ENCODE measurements around the gene PLCB4.

PLCB4 gene

DNA sequence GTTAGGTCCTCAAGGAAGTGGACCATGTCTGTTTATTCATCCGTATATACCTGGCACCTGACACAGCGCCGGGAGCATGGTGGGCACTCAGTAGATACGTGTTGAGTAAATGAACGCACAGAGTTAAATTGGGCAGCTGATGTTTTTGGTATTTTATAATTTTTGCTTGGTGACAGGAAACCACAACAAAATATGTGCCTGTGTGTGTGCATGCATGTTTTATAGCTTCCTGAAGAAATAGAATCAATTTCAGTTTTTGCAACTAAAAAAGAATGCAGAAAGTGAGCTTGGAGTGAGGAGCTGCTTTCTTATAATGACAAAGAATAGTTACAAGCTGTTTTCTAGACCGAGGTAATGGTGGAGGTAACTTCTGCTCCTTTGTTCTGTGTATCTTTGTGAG, 91.4 kb downstream of the PLCB4 start:
- Histone ChIP-seq H3K4me3 (ENCODE audit: low read depth, low read length) (no peak overlapping the region), H3K18ac (ENCODE audit: low read length) (no peak overlapping the region), H4K8ac (ENCODE audit: low read depth, low read length) (no peak overlapping the region), H2BK5ac (ENCODE audit: low read depth, low read length, poor library complexity) (no peak overlapping the region), H3K27me3 (ENCODE audit: insufficient read depth, low read length) (no peaks in the 10 kb centered on the region), H3K14ac (ENCODE audit: low read length) (no peak overlapping the region), H3K4ac (ENCODE audit: low read depth, low read length) (no peak overlapping the region), H2AFZ (ENCODE audit: insufficient read depth, low read length, poor library complexity) (no peak overlapping the region), H3K9me3 (ENCODE audit: insufficient read depth, low read depth, low read length) (no peaks in the 10 kb centered on the region), H3K79me1 (ENCODE audit: low read length) (no peaks in the 10 kb centered on the region), H4K12ac (ENCODE audit: low read depth, low read length) (no peak overlapping the region), H3K36me3 (ENCODE audit: control insufficient read depth in 1 of 2, insufficient read depth in 2 of 2, low read length in 2 of 2) (no peaks in the 10 kb centered on the region), H3K79me2 (ENCODE audit: control insufficient read depth, insufficient read depth, low read length, poor library complexity) (no peaks in the 10 kb centered on the region), H3K27ac (ENCODE audit: low read depth, low read length) (no peak overlapping the region), H3K4me2 (ENCODE audit: low read length) (no peak overlapping the region), H2BK12ac (ENCODE audit: low read length) (no peak overlapping the region), H3K9ac (ENCODE audit: low read length) (no peak overlapping the region), H3K4me1 (ENCODE audit: control insufficient read depth in 1 of 2, insufficient read depth in 2 of 2, low read length in 2 of 2) (no peaks in the 10 kb centered on the region), H4K91ac (ENCODE audit: low read depth, low read length) (no peak overlapping the region), H2AK5ac (ENCODE audit: low read length) (no peak overlapping the region), H2BK120ac (ENCODE audit: insufficient read depth, low read length, poor library complexity) (no peak overlapping the region), H3K23ac (ENCODE audit: low read length) (no peak overlapping the region)
- WGBS (ENCODE audit: extremely low coverage, insufficient coverage, insufficient read length), result no CpG with 5 or more reads among the region's 6 CpGs
- DNase-seq, result no peak

DNA sequence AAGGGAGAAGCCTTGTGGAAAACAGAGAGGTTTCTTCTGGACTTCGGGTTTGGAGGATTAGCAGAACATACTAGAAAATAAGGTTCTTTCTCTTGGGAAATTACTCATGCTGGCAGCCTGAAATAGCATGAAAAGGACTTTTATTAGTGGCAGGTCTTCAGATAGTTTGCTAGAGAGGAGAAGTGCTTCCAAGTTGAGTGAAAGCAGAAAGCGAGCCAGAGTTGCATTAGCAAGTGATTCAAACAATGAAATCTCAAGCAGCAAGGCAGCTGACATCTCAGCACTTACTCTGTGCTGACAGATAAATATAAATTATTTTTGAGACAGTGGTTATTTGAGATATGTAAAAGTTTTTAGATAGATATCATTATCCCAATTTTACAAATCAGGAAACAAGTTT, 91.9 kb downstream of the PLCB4 start:
- H3K14ac ChIP-seq (ENCODE audit: low read length), result no peak overlapping the region
- H3K9me3 ChIP-seq (ENCODE audit: insufficient read depth, low read depth, low read length), result no peaks in the 10 kb centered on the region
- H4K8ac ChIP-seq (ENCODE audit: low read depth, low read length), result no peak overlapping the region
- no CpG with 5 or more reads among the region's 2 CpGs for WGBS (ENCODE audit: extremely low coverage, insufficient coverage, insufficient read length)
- H3K4me2 ChIP-seq (ENCODE audit: low read length), result no peak overlapping the region
- H3K18ac ChIP-seq (ENCODE audit: low read length), result no peak overlapping the region
- no peak overlapping the region for H3K4me3 ChIP-seq (ENCODE audit: low read depth, low read length)
- no peak overlapping the region for H3K9ac ChIP-seq (ENCODE audit: low read length)
- no peaks in the 10 kb centered on the region for H3K79me1 ChIP-seq (ENCODE audit: low read length)
- no peaks in the 10 kb centered on the region for H3K79me2 ChIP-seq (ENCODE audit: control insufficient read depth, insufficient read depth, low read length, poor library complexity)
- no peak overlapping the region for H4K12ac ChIP-seq (ENCODE audit: low read depth, low read length)
- no peak overlapping the region for H2BK120ac ChIP-seq (ENCODE audit: insufficient read depth, low read length, poor library complexity)
- H2BK12ac ChIP-seq (ENCODE audit: low read length), result no peak overlapping the region
- no peak overlapping the region for H2AK5ac ChIP-seq (ENCODE audit: low read length)
- no peak overlapping the region for H3K4ac ChIP-seq (ENCODE audit: low read depth, low read length)
- H4K91ac ChIP-seq (ENCODE audit: low read depth, low read length), result no peak overlapping the region
- H2AFZ ChIP-seq (ENCODE audit: insufficient read depth, low read length, poor library complexity), result no peak overlapping the region
- DNase-seq, result no peak
- no peak overlapping the region for H3K23ac ChIP-seq (ENCODE audit: low read length)
- H2BK5ac ChIP-seq (ENCODE audit: low read depth, low read length, poor library complexity), result no peak overlapping the region
- no peaks in the 10 kb centered on the region for H3K4me1 ChIP-seq (ENCODE audit: control insufficient read depth in 1 of 2, insufficient read depth in 2 of 2, low read length in 2 of 2)
- no peak overlapping the region for H3K27ac ChIP-seq (ENCODE audit: low read depth, low read length)
- H3K36me3 ChIP-seq (ENCODE audit: control insufficient read depth in 1 of 2, insufficient read depth in 2 of 2, low read length in 2 of 2), result no peaks in the 10 kb centered on the region
- H3K27me3 ChIP-seq (ENCODE audit: insufficient read depth, low read length), result no peaks in the 10 kb centered on the region

DNA sequence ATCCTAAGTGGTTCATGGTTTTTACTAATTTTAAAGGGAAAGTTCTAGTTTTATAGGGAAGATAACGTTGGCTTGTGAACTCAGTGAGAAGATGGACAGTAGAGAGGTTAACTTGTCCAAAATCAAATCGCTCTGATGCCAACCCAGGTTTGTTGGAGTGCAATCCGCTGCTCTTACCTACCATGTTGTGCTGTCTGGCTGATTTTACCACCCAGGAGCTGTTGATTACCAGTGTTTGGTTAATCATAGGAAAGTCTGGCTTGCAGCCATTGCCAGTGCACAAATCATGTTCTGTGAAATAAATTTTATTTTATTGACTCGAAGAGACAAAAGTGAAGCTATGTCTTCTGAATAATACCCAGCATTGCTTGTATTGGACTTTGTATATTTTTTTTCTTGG, 92.4 kb downstream of the PLCB4 start:
- Histone ChIP-seq H3K4me3 (ENCODE audit: low read depth, low read length) (no peak overlapping the region), H3K4me1 (ENCODE audit: control insufficient read depth in 1 of 2, insufficient read depth in 2 of 2, low read length in 2 of 2) (no peaks in the 10 kb centered on the region), H4K91ac (ENCODE audit: low read depth, low read length) (no peak overlapping the region), H3K36me3 (ENCODE audit: control insufficient read depth in 1 of 2, insufficient read depth in 2 of 2, low read length in 2 of 2) (no peaks in the 10 kb centered on the region), H3K79me1 (ENCODE audit: low read length) (no peaks in the 10 kb centered on the region), H3K23ac (ENCODE audit: low read length) (no peak overlapping the region), H3K14ac (ENCODE audit: low read length) (no peak overlapping the region), H3K18ac (ENCODE audit: low read length) (no peak overlapping the region), H2BK120ac (ENCODE audit: insufficient read depth, low read length, poor library complexity) (no peak overlapping the region), H3K9me3 (ENCODE audit: insufficient read depth, low read depth, low read length) (no peaks in the 10 kb centered on the region), H4K8ac (ENCODE audit: low read depth, low read length) (no peak overlapping the region), H3K79me2 (ENCODE audit: control insufficient read depth, insufficient read depth, low read length, poor library complexity) (no peaks in the 10 kb centered on the region), H3K27ac (ENCODE audit: low read depth, low read length) (no peak overlapping the region), H2AK5ac (ENCODE audit: low read length) (no peak overlapping the region), H3K4ac (ENCODE audit: low read depth, low read length) (no peak overlapping the region), H4K12ac (ENCODE audit: low read depth, low read length) (no peak overlapping the region), H2BK5ac (ENCODE audit: low read depth, low read length, poor library complexity) (no peak overlapping the region), H3K9ac (ENCODE audit: low read length) (no peak overlapping the region), H2AFZ (ENCODE audit: insufficient read depth, low read length, poor library complexity) (no peak overlapping the region), H3K27me3 (ENCODE audit: insufficient read depth, low read length) (no peaks in the 10 kb centered on the region), H3K4me2 (ENCODE audit: low read length) (no peak overlapping the region), H2BK12ac (ENCODE audit: low read length) (no peak overlapping the region)
- DNase-seq, result no peak
- no CpG with 5 or more reads among the region's 4 CpGs for WGBS (ENCODE audit: extremely low coverage, insufficient coverage, insufficient read length)

DNA sequence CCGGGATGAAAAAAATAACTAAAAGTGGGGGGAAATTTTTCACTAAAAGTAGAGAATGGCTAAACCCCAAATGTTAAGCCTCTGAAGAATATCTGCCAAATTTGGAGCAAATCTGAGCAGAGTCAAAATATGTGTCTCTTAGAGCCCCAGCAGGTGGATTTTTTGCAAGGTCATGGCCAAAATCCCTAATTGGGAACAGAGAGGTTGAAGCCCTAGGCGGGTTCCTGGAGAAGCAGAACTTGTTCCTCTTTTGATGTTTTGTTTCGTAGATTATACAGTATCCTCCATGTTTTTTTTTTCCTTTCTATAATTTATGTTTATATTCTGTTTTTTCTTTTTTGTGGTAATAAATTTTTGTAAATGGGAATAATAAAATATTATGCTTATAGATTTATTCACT, 94.4 kb downstream of the PLCB4 start:
- Histone ChIP-seq H3K4ac (ENCODE audit: low read depth, low read length) (no peak overlapping the region), H3K4me2 (ENCODE audit: low read length) (no peak overlapping the region), H2AK5ac (ENCODE audit: low read length) (no peak overlapping the region), H3K18ac (ENCODE audit: low read length) (no peak overlapping the region), H3K79me2 (ENCODE audit: control insufficient read depth, insufficient read depth, low read length, poor library complexity) (no peaks in the 10 kb centered on the region), H2AFZ (ENCODE audit: insufficient read depth, low read length, poor library complexity) (no peak overlapping the region), H3K36me3 (ENCODE audit: control insufficient read depth in 1 of 2, insufficient read depth in 2 of 2, low read length in 2 of 2) (no peaks in the 10 kb centered on the region), H4K12ac (ENCODE audit: low read depth, low read length) (no peak overlapping the region), H3K23ac (ENCODE audit: low read length) (no peak overlapping the region), H2BK12ac (ENCODE audit: low read length) (no peak overlapping the region), H4K8ac (ENCODE audit: low read depth, low read length) (no peak overlapping the region), H3K79me1 (ENCODE audit: low read length) (no peaks in the 10 kb centered on the region), H2BK5ac (ENCODE audit: low read depth, low read length, poor library complexity) (no peak overlapping the region), H3K9ac (ENCODE audit: low read length) (no peak overlapping the region), H2BK120ac (ENCODE audit: insufficient read depth, low read length, poor library complexity) (no peak overlapping the region), H4K91ac (ENCODE audit: low read depth, low read length) (no peak overlapping the region), H3K4me3 (ENCODE audit: low read depth, low read length) (no peak overlapping the region), H3K14ac (ENCODE audit: low read length) (no peak overlapping the region), H3K27ac (ENCODE audit: low read depth, low read length) (no peak overlapping the region), H3K9me3 (ENCODE audit: insufficient read depth, low read depth, low read length) (no peaks in the 10 kb centered on the region), H3K27me3 (ENCODE audit: insufficient read depth, low read length) (no peaks in the 10 kb centered on the region), H3K4me1 (ENCODE audit: control insufficient read depth in 1 of 2, insufficient read depth in 2 of 2, low read length in 2 of 2) (no peaks in the 10 kb centered on the region)
- WGBS (ENCODE audit: extremely low coverage, insufficient coverage, insufficient read length), result no CpG with 5 or more reads among the region's 3 CpGs
- DNase-seq, result no peak
